Mucosa of descending colon (tissue), 3 donors: ENCODE data around the gene ZNF24. TPM values are rescaled to one million over a fixed set of nuclear protein-coding genes. Genes with fewer than 3 reads are reported as not detected.

Source experiments
- ATAC-seq: fragments of 200-7000 bp; cut with Tn5 transposase; one replicate; pipeline ENCODE4 v1.9.1; 2020; ENCODE audit warnings: mild to moderate bottlenecking, moderate library complexity
- DNase-seq, 3 donors: peaks; one replicate each; pipeline ENCODE4 v3.0.0-alpha.2; 2020
- H3K36me3 ChIP-seq: fragments of 200-600 bp; one replicate; pipeline ENCODE4 v1.8.0; 2021; ENCODE audit warnings: low read depth, mild to moderate bottlenecking
- H3K4me1 ChIP-seq: fragments of 200-600 bp; one replicate; pipeline ENCODE4 v1.8.0; 2021; ENCODE audit warnings: low read depth, mild to moderate bottlenecking
- H3K4me3 ChIP-seq: fragments of 200-600 bp; one replicate; pipeline ENCODE4 v1.8.0; 2021; ENCODE audit warnings: mild to moderate bottlenecking
- H3K9me3 ChIP-seq: fragments of 200-600 bp; one replicate; pipeline ENCODE4 v1.8.0; 2021; ENCODE audit warnings: mild to moderate bottlenecking
- CTCF ChIP-seq: fragments of 200-600 bp; IDR thresholded peaks from one replicate; pipeline ENCODE4 v1.8.0; 2022; ENCODE audit warnings: antibody characterized with exemption, mild to moderate bottlenecking
- intact Hi-C, 2 donors: fragments of 100-400 bp; cut with DNase I in 1 of 2; cut with micrococcal nuclease in 1 of 2; formaldehyde crosslinking; loops; one replicate each; pipeline versions ENCODE4 v1.11.0 to v1.11.1; 2022; cut with DNase I, micrococcal nuclease
- total RNA-seq, 3 donors: library from RNA; stranded (reverse); fragmentation: NEBNext Ultra II Directional in 2 of 3; extraction: Animal tissue kit (Norgen Biotek cat#: 25700) in 2 of 3; gene quantifications; one replicate each; pipeline versions ENCODE4 v1.2.1 to v1.2.4, GENCODE V29; 2021 to 2023
- donor health status: DM: no; HTN: no; CAD: no; lungs with moderate emphysema.
- donor health status: DM: no; HTN: no; CAD: no.
- donor health status: DM: no; HTN: yes; CAD: no.

ZNF24 gene
- total RNA-seq, 3 donors from 2014 or later: 44.1 to 58.3 (median 48.9) TPM

GRCh38 chr18:35352778-35353177 is 8.6 kb upstream of the ZNF24 start:
- DNase-seq (no peak), ATAC-seq (no peak)
- Histone ChIP-seq H3K36me3 (no peaks in the 10 kb centered on the region), H3K4me1 (no peaks in the 10 kb centered on the region), H3K9me3 (peaks cover 10% of the 10 kb centered on the region), H3K4me3 (no peak overlapping the region)
- TF ChIP-seq CTCF: no peak
- intact Hi-C loops: loop anchor here in 1 of 2 donors (5.0 kb wide), 1 partner anchor 120 kb away; no protein-coding TSS in a partner anchor

DNA sequence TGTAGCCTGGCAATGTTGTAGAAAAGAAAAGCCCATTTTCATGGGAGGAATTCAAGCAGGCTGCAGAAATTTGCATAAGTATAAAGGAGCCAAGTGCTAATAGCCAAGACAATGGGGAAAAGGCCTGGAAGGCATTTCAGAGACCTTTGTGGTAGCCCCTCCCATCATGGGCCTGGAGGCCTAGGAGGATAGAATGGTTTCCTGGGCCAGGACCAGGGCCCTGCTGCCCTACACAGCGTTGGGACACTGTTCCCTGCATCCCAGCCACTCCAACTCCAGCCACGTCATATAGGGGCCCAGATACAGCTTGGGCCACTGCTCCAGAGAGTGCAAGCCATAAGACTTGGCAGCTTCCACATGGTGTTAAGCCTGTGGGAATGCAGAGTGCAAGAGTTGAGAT is 8.1 kb upstream of the ZNF24 start:
- no peak for ATAC-seq
- no peak for TF ChIP-seq CTCF
- DNase-seq: no peak
- Histone ChIP-seq H3K9me3 (peaks cover 10% of the 10 kb centered on the region), H3K4me3 (no peak overlapping the region), H3K36me3 (no peaks in the 10 kb centered on the region), H3K4me1 (no peaks in the 10 kb centered on the region)
- intact Hi-C loops: loop anchor here in 1 of 2 donors (5.0 kb wide), 1 partner anchor 120 kb away; no protein-coding TSS in a partner anchor

DNA sequence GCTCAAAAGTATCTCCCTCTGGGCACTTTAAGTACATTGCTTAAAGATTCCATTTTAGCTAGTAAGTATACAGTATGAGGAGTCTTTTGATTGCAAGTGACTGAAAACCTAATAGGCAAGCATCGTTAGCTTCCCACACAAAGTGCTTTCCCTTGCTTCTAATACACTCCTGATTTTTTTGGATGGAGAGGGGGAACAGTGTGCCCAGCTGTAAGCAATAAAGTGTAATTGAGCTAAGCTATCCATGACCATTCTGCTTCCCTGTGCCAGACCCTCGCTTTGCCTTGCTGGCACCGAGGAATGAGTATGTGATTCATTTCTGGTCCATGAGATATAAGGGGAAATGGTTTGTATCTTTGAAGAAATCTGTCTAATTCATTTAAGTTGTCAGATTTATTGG is 3.8 kb upstream of the ZNF24 start:
- H3K9me3 ChIP-seq: peaks cover 10% of the 10 kb centered on the region
- no peak for DNase-seq
- H3K4me3 ChIP-seq: no peak overlapping the region
- intact Hi-C loops: no loop called here
- no peak for TF ChIP-seq CTCF
- H3K36me3 ChIP-seq: no peaks in the 10 kb centered on the region
- peaks cover 8% of the 10 kb centered on the region for H3K4me1 ChIP-seq
- ATAC-seq: no peak

GRCh38 chr18:35345950-35346349 is 1.7 kb upstream of the ZNF24 start:
- intact Hi-C loops: loop anchor here in 1 of 2 donors (2.0 kb wide), 1 partner anchor 57 kb away; no protein-coding TSS in a partner anchor
- no peak for DNase-seq
- Histone ChIP-seq H3K36me3 (no peaks in the 10 kb centered on the region), H3K4me1 (peaks cover 18% of the 10 kb centered on the region), H3K9me3 (no peaks in the 10 kb centered on the region), H3K4me3 (no peak overlapping the region)
- TF ChIP-seq CTCF: no peak
- ATAC-seq: no peak

DNA sequence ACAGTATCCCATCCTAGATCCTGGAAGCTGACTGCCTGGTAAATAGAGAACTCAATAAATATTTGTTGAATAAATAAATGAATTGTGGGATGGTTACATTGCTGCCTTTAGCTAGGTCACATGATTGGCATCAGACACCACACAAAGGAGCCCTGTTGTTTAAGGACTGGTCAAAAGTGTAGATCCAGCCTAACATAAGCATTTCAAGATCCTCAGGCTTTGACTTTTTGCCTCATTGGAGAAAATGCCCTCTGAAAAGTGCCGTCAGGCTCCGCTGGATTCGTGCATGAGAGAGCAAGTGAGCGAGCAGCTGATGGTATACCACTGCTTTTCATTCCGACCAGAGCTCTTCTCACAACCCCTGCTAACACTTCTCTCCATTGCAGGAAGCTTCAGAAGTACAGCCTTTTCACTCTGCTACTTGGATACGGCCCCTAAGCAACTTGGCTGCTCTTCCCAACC is 1.3 kb upstream of the ZNF24 start:
- no peak for ATAC-seq
- no peaks in the 10 kb centered on the region for H3K9me3 ChIP-seq
- H3K4me1 ChIP-seq: peaks cover 18% of the 10 kb centered on the region
- TF ChIP-seq CTCF: no peak
- H3K36me3 ChIP-seq: no peaks in the 10 kb centered on the region
- no peak overlapping the region for H3K4me3 ChIP-seq
- intact Hi-C loops: loop anchor here in 1 of 2 donors (2.0 kb wide), 1 partner anchor 57 kb away; no protein-coding TSS in a partner anchor
- no peak for DNase-seq
